ENCODE results near the gene PAQR3. TPM values are rescaled to one million over a fixed set of nuclear protein-coding genes. Genes with fewer than 3 reads are reported as not detected.

The PAQR3 gene
- total RNA-seq, 2 experiments from 2014 or later, result 29.5 to 30.7 TPM

- Histone ChIP-seq H3K27ac (ENCODE audit: low read depth in 1 of 2, low read length in 2 of 2) (no peak overlapping the region), H3K36me3 (ENCODE audit: insufficient read depth, low read length) (no peaks in the 10 kb centered on the region), H3K9me3 (ENCODE audit: control insufficient read depth in 1 of 2, insufficient read depth in 1 of 2, low read length in 2 of 2) (no peaks in the 10 kb centered on the region), H3K4me3 (ENCODE audit: low read length) (no peak overlapping the region), H3K4me1 (ENCODE audit: insufficient read depth, low read length) (no peaks in the 10 kb centered on the region), H3K27me3 (ENCODE audit: control insufficient read depth in 1 of 2, insufficient read depth in 2 of 2, low read length in 2 of 2) (no peaks in the 10 kb centered on the region)
- Mint-ChIP-seq H3K27ac (no peak overlapping the region), H3K4me3 (no peak overlapping the region), H3K27me3 (no peaks in the 10 kb centered on the region), H3K4me1 (ENCODE audit: low read depth) (no peaks in the 10 kb centered on the region), H3K9me3 (no peaks in the 10 kb centered on the region), H3K36me3 (ENCODE audit: low read depth) (no peaks in the 10 kb centered on the region)
- no peak for TF ChIP-seq CTCF (IDR thresholded peaks at IDR 0.05)
- intact Hi-C loops (cut with DNase I, micrococcal nuclease), result no loop called here
- DNase-seq, result no peak
- ChIA-PET CTCF (no interaction called here), POLR2A (no interaction called here)
- ATAC-seq (ENCODE audit: poor library complexity), result no peak
These were observed 35.1 kb downstream of the PAQR3 start for GRCh38 chr4:78904143-78904542.

GRCh38 chr4:78902298-78902697, 36.9 kb downstream of the PAQR3 start:
- ChIA-PET POLR2A (no interaction called here), CTCF (no interaction called here)
- no peaks in the 10 kb centered on the region for H3K9me3 Mint-ChIP-seq
- H3K36me3 Mint-ChIP-seq (ENCODE audit: low read depth), result no peaks in the 10 kb centered on the region
- DNase-seq (no peak), ATAC-seq (ENCODE audit: poor library complexity) (no peak)
- no peak overlapping the region for H3K4me3 ChIP-seq (ENCODE audit: low read length)
- no peaks in the 10 kb centered on the region for H3K27me3 Mint-ChIP-seq
- no peaks in the 10 kb centered on the region for H3K4me1 ChIP-seq (ENCODE audit: insufficient read depth, low read length)
- H3K27me3 ChIP-seq (ENCODE audit: control insufficient read depth in 1 of 2, insufficient read depth in 2 of 2, low read length in 2 of 2), result no peaks in the 10 kb centered on the region
- H3K4me1 Mint-ChIP-seq (ENCODE audit: low read depth), result no peaks in the 10 kb centered on the region
- no peak overlapping the region for H3K4me3 Mint-ChIP-seq
- H3K36me3 ChIP-seq (ENCODE audit: insufficient read depth, low read length), result no peaks in the 10 kb centered on the region
- no peak for TF ChIP-seq CTCF (IDR thresholded peaks at IDR 0.05)
- no peaks in the 10 kb centered on the region for H3K9me3 ChIP-seq (ENCODE audit: control insufficient read depth in 1 of 2, insufficient read depth in 1 of 2, low read length in 2 of 2)
- H3K27ac ChIP-seq (ENCODE audit: low read depth in 1 of 2, low read length in 2 of 2), result no peak overlapping the region
- no peak overlapping the region for H3K27ac Mint-ChIP-seq
- intact Hi-C loops (cut with DNase I, micrococcal nuclease), result no loop called here

GRCh38 chr4:78901882-78902281, 37.4 kb downstream of the PAQR3 start:
- Histone ChIP-seq H3K27ac (ENCODE audit: low read depth in 1 of 2, low read length in 2 of 2) (no peak overlapping the region), H3K4me1 (ENCODE audit: insufficient read depth, low read length) (no peaks in the 10 kb centered on the region), H3K36me3 (ENCODE audit: insufficient read depth, low read length) (no peaks in the 10 kb centered on the region), H3K27me3 (ENCODE audit: control insufficient read depth in 1 of 2, insufficient read depth in 2 of 2, low read length in 2 of 2) (no peaks in the 10 kb centered on the region), H3K9me3 (ENCODE audit: control insufficient read depth in 1 of 2, insufficient read depth in 1 of 2, low read length in 2 of 2) (no peaks in the 10 kb centered on the region), H3K4me3 (ENCODE audit: low read length) (no peak overlapping the region)
- Mint-ChIP-seq H3K27ac (no peak overlapping the region), H3K4me1 (ENCODE audit: low read depth) (no peaks in the 10 kb centered on the region), H3K27me3 (no peaks in the 10 kb centered on the region), H3K9me3 (no peaks in the 10 kb centered on the region), H3K36me3 (ENCODE audit: low read depth) (no peaks in the 10 kb centered on the region), H3K4me3 (no peak overlapping the region)
- ATAC-seq (ENCODE audit: poor library complexity), result no peak
- POLR2A ChIA-PET, result no interaction called here
- CTCF ChIA-PET, result no interaction called here
- intact Hi-C loops (cut with DNase I, micrococcal nuclease), result no loop called here
- DNase-seq, result no peak
- TF ChIP-seq CTCF (IDR thresholded peaks at IDR 0.05), result no peak
